OCI-LY3 (cell line): ENCODE data around the gene IL2RG.

Source experiments
- H2AFZ ChIP-seq: fragments of 200-600, 300-600 bp; shearing (Covaris generic); 2 replicates; pipeline ENCODE4 v1.6.0; 2014; ENCODE audit warnings: antibody characterized with exemption, low read depth, low read length
- H3K27ac ChIP-seq: fragments of 200-600, 300-600 bp; sonication (generic); 2 replicates; pipeline ENCODE4 v1.5.1; 2014; ENCODE audit warnings: mild to moderate bottlenecking, low read length, moderate library complexity, mixed read lengths
- H3K27me3 ChIP-seq: fragments of 200-600, 300-600 bp; sonication (generic); 2 replicates; pipeline ENCODE4 v1.6.1; 2014; ENCODE audit warnings: low read depth, low read length, mixed read lengths
- H3K36me3 ChIP-seq: fragments of 200-600, 300-600 bp; sonication (generic); replicated peaks from 2 replicates; pipeline ENCODE3; 2014; ENCODE audit warnings: low read depth, low read length, mixed read lengths
- H3K4me1 ChIP-seq: fragments of 300-600, 200-600 bp; sonication (generic); 2 replicates; pipeline ENCODE4 v1.6.1; 2014; ENCODE audit warnings: low read length, mixed read lengths
- H3K4me2 ChIP-seq: fragments of 200-600, 300-600 bp; sonication (generic); 2 replicates; pipeline ENCODE4 v1.6.1; 2014; ENCODE audit warnings: low read length, mixed read lengths
- H3K4me3 ChIP-seq: fragments of 300-600, 200-600 bp; sonication (generic); 2 replicates; pipeline ENCODE4 v1.5.1; 2014; ENCODE audit warnings: antibody characterized with exemption, mild to moderate bottlenecking, low read length, moderate library complexity
- H3K79me2 ChIP-seq: fragments of 300-600, 200-600 bp; shearing (Covaris generic); 2 replicates; pipeline ENCODE4 v1.6.1; 2014; ENCODE audit warnings: mild to moderate bottlenecking, low read length, mixed read lengths
- H3K9ac ChIP-seq: fragments of 300-600, 200-600 bp; shearing (Covaris generic); 2 replicates; pipeline ENCODE4 v1.6.0; 2014; ENCODE audit warnings: mild to moderate bottlenecking, low read length, moderate library complexity
- H3K9me3 ChIP-seq: fragments of 200-600, 300-600 bp; shearing (Covaris generic); 2 replicates; pipeline ENCODE4 v1.6.1; 2014; ENCODE audit warnings: low read length, mixed read lengths; ENCODE audit not compliant: insufficient read depth
- H4K20me1 ChIP-seq: fragments of 200-600, 300-600 bp; sonication (generic); 2 replicates; pipeline ENCODE4 v1.6.1; 2016; ENCODE audit warnings: low read length, mixed read lengths; ENCODE audit not compliant: insufficient read depth
- EZH2phosphoT487 ChIP-seq: fragments of 200-600 bp; shearing (Covaris generic); IDR thresholded peaks from 2 replicates; pipeline ENCODE4 v1.6.1; 2018; ENCODE audit warnings: antibody characterized with exemption, mixed run types, low read depth
- TF ChIP-seq, protein P1 (sequence below): fragments of 200-600, 300-600 bp; sonication (generic); IDR thresholded peaks from 2 replicates; pipeline ENCODE4 v1.5.1; 2014; ENCODE audit warnings: antibody characterized with exemption, low read length, low read depth

Gene IL2RG

DNA sequence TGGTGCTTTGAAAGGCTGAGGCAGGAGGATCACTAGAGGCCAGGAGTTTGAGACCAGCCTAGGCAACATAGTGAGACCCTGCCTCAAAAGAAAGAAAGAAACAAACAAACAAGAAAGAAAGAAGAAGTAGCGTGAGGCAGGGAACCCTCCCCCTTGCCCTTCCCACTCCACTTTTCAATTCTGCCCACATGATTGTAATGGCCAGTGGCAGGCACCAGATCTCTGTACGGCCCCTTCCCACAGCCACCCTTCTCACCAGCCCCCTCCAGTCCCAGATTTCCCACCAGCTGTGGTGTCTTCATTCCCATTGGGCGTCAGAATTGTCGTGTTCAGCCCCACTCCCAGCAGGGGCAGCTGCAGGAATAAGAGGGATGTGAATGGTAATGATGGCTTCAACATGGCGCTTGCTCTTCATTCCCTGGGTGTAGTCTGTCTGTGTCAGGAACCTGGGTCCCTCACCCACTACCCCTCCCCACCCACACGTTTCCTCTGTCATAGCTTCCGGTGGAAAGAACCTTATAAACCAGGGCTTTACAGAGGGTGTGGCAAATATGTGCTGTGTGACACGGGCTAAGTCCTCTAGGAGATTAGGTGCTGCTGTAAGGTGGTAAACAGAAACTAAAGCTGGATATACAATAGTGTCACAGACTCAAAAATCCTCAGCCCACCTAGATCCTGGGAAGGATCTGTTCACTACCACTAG is at the start of gene IL2RG:
TSS of gene IL2RG (minus strand) at position 437 of the 703 bp plus-strand sequence. CDS start at position 399, 38 bp downstream.
- Histone ChIP-seq H3K9ac (peak within 1 kb of the TSS; percentile 94), H3K9me3 (no peaks in the 10 kb centered on the region), H3K4me1 (peaks cover 23% of the 10 kb centered on the region), H3K27me3 (no peaks in the 10 kb centered on the region), H3K4me2 (peak within 1 kb of the TSS; percentile 89), H3K4me3 (peak within 1 kb of the TSS; percentile 93), H4K20me1 (no peaks in the 10 kb centered on the region), H3K79me2 (peaks cover 26% of the 10 kb centered on the region), H3K36me3 (peaks cover 24% of the 10 kb centered on the region), H2AFZ (peak within 1 kb of the TSS; percentile 95), H3K27ac (peak within 1 kb of the TSS; percentile 69)
- no peak for TF ChIP-seq EZH2phosphoT487
- TF ChIP-seq, protein P1, sequence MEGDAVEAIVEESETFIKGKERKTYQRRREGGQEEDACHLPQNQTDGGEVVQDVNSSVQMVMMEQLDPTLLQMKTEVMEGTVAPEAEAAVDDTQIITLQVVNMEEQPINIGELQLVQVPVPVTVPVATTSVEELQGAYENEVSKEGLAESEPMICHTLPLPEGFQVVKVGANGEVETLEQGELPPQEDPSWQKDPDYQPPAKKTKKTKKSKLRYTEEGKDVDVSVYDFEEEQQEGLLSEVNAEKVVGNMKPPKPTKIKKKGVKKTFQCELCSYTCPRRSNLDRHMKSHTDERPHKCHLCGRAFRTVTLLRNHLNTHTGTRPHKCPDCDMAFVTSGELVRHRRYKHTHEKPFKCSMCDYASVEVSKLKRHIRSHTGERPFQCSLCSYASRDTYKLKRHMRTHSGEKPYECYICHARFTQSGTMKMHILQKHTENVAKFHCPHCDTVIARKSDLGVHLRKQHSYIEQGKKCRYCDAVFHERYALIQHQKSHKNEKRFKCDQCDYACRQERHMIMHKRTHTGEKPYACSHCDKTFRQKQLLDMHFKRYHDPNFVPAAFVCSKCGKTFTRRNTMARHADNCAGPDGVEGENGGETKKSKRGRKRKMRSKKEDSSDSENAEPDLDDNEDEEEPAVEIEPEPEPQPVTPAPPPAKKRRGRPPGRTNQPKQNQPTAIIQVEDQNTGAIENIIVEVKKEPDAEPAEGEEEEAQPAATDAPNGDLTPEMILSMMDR: no peak

DNA sequence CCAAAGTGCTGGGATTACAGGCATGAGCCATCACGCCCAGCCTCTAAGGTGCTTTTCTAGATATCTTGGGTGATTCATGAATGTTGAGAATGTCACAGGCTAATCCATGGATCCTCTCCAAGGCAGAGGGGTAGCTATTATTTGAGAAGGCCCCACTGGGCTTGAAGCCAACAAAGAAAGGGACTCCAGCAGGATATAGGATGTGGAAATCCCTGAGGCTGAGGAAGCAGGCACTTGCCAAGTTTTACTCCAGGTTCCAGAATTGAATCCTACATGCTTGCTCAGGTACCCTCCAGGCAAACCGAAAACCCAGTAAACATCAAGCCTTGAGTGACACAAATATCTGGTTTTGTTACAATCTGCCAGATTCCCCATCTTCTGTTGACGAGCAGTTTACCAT is 49.1 kb upstream of the IL2RG start:
- Histone ChIP-seq H3K9ac (no peak overlapping the region), H3K4me1 (no peaks in the 10 kb centered on the region), H2AFZ (no peak overlapping the region), H3K36me3 (peaks cover 7% of the 10 kb centered on the region), H3K4me3 (no peak overlapping the region), H3K27ac (no peak overlapping the region), H3K9me3 (no peaks in the 10 kb centered on the region), H3K4me2 (no peak overlapping the region), H4K20me1 (no peaks in the 10 kb centered on the region), H3K79me2 (no peaks in the 10 kb centered on the region), H3K27me3 (no peaks in the 10 kb centered on the region)
- no peak for TF ChIP-seq EZH2phosphoT487
- TF ChIP-seq, protein P1: no peak

DNA sequence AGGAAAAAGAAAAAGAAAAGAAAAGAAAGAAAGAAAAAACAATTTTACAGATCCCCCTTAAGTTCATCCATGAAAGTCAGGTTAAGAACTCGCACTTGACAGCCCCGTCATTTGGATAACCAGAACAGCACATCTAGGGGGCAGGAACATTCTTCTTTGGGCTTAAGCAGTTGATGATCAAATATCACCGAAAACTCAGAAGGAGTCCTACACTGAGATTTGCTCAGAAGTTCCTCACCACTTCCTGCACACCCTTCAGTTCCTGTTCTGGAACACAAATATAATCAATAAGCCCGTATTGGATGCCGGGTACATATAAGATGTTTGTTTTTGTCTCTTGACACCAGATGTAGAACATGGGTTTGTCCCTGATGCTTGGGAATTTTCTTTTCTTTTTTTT is 48.0 kb upstream of the IL2RG start:
- Histone ChIP-seq H3K4me3 (no peak overlapping the region), H3K4me2 (no peak overlapping the region), H4K20me1 (no peaks in the 10 kb centered on the region), H3K4me1 (no peaks in the 10 kb centered on the region), H2AFZ (no peak overlapping the region), H3K9ac (no peak overlapping the region), H3K27ac (no peak overlapping the region), H3K27me3 (no peaks in the 10 kb centered on the region), H3K79me2 (no peaks in the 10 kb centered on the region), H3K36me3 (peaks cover 7% of the 10 kb centered on the region), H3K9me3 (no peaks in the 10 kb centered on the region)
- TF ChIP-seq EZH2phosphoT487: no peak
- TF ChIP-seq, protein P1: no peak

DNA sequence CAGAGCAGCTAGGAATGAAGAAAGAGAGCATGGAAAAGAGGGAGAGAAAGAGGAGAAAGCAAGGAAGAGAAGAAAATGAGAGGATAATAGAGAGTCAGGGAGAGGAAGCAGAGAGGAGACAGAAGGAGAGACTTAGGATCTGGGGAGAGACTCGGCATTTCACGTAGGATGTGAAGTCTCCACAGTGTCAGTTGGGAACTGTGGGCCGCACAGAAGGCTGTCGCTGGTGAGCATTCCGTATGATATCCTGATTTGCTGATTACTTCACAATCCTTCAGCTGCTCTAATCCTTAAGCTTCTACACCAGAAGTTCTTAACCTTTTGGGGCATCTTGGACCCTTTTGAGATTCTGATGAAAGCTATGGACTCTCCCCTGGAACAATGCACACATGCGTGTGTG is 47.2 kb upstream of the IL2RG start:
- Histone ChIP-seq H3K27me3 (no peaks in the 10 kb centered on the region), H3K4me1 (no peaks in the 10 kb centered on the region), H3K4me2 (no peak overlapping the region), H3K27ac (no peak overlapping the region), H2AFZ (no peak overlapping the region), H3K79me2 (no peaks in the 10 kb centered on the region), H3K4me3 (no peak overlapping the region), H4K20me1 (no peaks in the 10 kb centered on the region), H3K9ac (no peak overlapping the region), H3K9me3 (no peaks in the 10 kb centered on the region), H3K36me3 (peaks cover 7% of the 10 kb centered on the region)
- no peak for TF ChIP-seq EZH2phosphoT487
- TF ChIP-seq, protein P1: no peak
